Measurements from ENCODE around the gene CD7.
"Not testable (repeated sequence)": the region's sequence is repeated elsewhere in the genome, so short reads cannot be mapped to it uniquely, and the experiment has no call there.

- TF ChIP-seq CTCF, POLR2A (IDR thresholded peaks at IDR 0.05): not testable (repeated sequence)
These were observed 30.6 kb upstream of the CD7 start for GRCh38 chr17:82347994-82348393.
